Esophagus squamous epithelium (tissue), 5 donors: Measurements from ENCODE around the gene REPS2. TPM values are rescaled to one million over a fixed set of nuclear protein-coding genes. Genes with fewer than 3 reads are reported as not detected.

Source experiments
- DNase-seq: peaks from one replicate; lab custom pipeline; 2025; lab: John Stamatoyannopoulos, UW
- H3K27ac ChIP-seq, 4 donors: fragments of 200-600 bp; sonication (generic); one replicate each; pipeline ENCODE4 v1.5.1; 2016 to 2019; ENCODE audit warnings: mild to moderate bottlenecking in 1 of 4
- H3K27me3 ChIP-seq, 4 donors: fragments of 200-600 bp; sonication (generic); 1 replicate in 3 of 4; 2 replicates in 1 of 4; pipeline versions ENCODE4 v1.5.1 to v1.6.0; 2017 to 2021; ENCODE audit warnings: antibody characterized with exemption in 1 of 4
- H3K36me3 ChIP-seq, 3 donors: fragments of 200-600 bp; sonication (generic); one replicate each; pipeline ENCODE4 v1.5.1; 2016 to 2019
- H3K4me1 ChIP-seq, 3 donors: fragments of 200-600 bp; sonication (generic); one replicate each; pipeline ENCODE4 v1.5.1; 2017 to 2019
- H3K4me3 ChIP-seq, 4 donors: fragments of 200-600 bp; sonication (generic); 1 replicate in 3 of 4; 2 replicates in 1 of 4; pipeline ENCODE4 v1.5.1; 2016 to 2019; ENCODE audit warnings: mild to moderate bottlenecking in 2 of 4, moderate library complexity in 1 of 4
- H3K9me3 ChIP-seq, 3 donors: fragments of 200-600 bp; sonication (generic); one replicate each; pipeline ENCODE4 v1.5.1; 2016 to 2019
- POLR2A ChIP-seq, 4 donors: fragments of 450-650 bp; IDR thresholded peaks; one replicate each; pipeline ENCODE4 v1.6.1; 2017; ENCODE audit warnings: antibody characterized with exemption in 4 of 4, mild to moderate bottlenecking in 4 of 4, moderate library complexity in 3 of 4
- WGBS, 2 donors: methylation state at CpG; one replicate each; pipeline ENCODE4 v1.1.5; 2018; 5-methylcytosine and 5-hydroxymethylcytosine counted together
- intact Hi-C: fragments of 100-400 bp; cut with DNase I; formaldehyde crosslinking; loops from one replicate; pipeline ENCODE4 v1.15.0; 2022
- total RNA-seq, 4 donors: library from RNA; depleted of rRNA; stranded (reverse); fragments of >200 nt; gene quantifications; one replicate each; pipeline ENCODE4 v1.1.0, GENCODE V29; 2016
- TF ChIP-seq, protein P1 (sequence below), 6 experiments: fragments of 450-650 bp in 4 of 6; fragments of 200-600 bp in 2 of 6; sonication (generic) in 2 of 6; IDR thresholded peaks; one replicate each; pipeline ENCODE4 v1.5.1; 2016 to 2019; ENCODE audit warnings: antibody characterized with exemption in 6 of 6, mild to moderate bottlenecking in 4 of 6, moderate library complexity in 4 of 6
- donor health status: DM: yes; HTN: yes; CAD: no.

REPS2 gene
- total RNA-seq, 4 donors from 2014 or later: 0.97 to 12.8 (median 3.0) TPM

DNA sequence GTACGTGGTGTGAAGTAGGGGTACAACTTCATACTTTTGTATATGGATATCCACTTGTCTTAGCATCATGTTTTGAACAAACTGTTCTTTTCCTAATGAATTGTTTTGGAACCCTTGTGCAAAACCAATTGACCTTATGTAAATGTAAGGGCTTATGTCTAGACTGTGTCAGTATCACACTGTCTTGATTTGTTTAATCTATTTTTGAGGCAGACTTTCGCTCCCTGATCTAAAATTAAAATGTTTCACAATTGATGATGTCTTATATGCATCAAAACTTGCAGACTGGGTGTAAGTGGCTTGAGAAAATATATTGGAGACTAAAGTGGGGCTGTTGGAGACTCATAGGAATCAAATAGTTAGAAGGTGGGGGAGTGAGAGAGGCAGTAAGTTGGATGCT is 25.2 kb downstream of the REPS2 start:
- 74 to 88% methylated on average over 2 of the region's 2 CpGs for WGBS, 2 donors
- no peaks in the 10 kb centered on the region for H3K27me3 ChIP-seq
- no peaks in the 10 kb centered on the region for H3K36me3 ChIP-seq
- no peak for DNase-seq
- H3K9me3 ChIP-seq: no peaks in the 10 kb centered on the region
- no peaks in the 10 kb centered on the region for H3K4me1 ChIP-seq
- no peak for TF ChIP-seq POLR2A (IDR thresholded peaks at IDR 0.05)
- TF ChIP-seq, protein P1, sequence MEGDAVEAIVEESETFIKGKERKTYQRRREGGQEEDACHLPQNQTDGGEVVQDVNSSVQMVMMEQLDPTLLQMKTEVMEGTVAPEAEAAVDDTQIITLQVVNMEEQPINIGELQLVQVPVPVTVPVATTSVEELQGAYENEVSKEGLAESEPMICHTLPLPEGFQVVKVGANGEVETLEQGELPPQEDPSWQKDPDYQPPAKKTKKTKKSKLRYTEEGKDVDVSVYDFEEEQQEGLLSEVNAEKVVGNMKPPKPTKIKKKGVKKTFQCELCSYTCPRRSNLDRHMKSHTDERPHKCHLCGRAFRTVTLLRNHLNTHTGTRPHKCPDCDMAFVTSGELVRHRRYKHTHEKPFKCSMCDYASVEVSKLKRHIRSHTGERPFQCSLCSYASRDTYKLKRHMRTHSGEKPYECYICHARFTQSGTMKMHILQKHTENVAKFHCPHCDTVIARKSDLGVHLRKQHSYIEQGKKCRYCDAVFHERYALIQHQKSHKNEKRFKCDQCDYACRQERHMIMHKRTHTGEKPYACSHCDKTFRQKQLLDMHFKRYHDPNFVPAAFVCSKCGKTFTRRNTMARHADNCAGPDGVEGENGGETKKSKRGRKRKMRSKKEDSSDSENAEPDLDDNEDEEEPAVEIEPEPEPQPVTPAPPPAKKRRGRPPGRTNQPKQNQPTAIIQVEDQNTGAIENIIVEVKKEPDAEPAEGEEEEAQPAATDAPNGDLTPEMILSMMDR (IDR thresholded peaks at IDR 0.05): no peak
- intact Hi-C loops: no loop called here
- H3K27ac ChIP-seq: no peak overlapping the region
- H3K4me3 ChIP-seq: no peak overlapping the region

DNA sequence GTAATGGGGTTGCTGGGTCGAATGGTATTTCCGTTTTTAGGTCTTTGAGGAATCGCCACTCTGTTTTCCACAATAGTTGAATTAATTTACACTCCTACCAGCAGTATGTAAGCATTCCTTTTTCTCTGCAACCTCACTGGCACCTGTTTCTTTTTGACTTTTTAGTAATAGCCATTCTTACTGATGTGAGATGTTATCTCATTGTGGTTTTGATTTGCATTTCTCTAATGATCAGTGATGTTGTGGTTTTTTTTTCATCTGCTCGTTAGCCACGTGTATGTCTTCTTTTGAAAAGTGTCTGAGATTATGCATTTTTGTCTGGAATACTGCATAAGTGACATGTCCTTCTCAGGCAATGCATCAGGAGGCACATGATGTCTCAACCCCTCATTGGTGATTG is 28.8 kb downstream of the REPS2 start:
- DNase-seq: no peak
- no peaks in the 10 kb centered on the region for H3K4me1 ChIP-seq
- intact Hi-C loops: no loop called here
- H3K4me3 ChIP-seq: no peak overlapping the region
- 54 to 59% methylated on average over 5 of the region's 5 CpGs for WGBS, 2 donors
- H3K9me3 ChIP-seq: no peaks in the 10 kb centered on the region
- no peak for TF ChIP-seq POLR2A (IDR thresholded peaks at IDR 0.05)
- TF ChIP-seq, protein P1 (IDR thresholded peaks at IDR 0.05): no peak
- H3K27me3 ChIP-seq: no peaks in the 10 kb centered on the region
- no peaks in the 10 kb centered on the region for H3K36me3 ChIP-seq
- no peak overlapping the region for H3K27ac ChIP-seq

DNA sequence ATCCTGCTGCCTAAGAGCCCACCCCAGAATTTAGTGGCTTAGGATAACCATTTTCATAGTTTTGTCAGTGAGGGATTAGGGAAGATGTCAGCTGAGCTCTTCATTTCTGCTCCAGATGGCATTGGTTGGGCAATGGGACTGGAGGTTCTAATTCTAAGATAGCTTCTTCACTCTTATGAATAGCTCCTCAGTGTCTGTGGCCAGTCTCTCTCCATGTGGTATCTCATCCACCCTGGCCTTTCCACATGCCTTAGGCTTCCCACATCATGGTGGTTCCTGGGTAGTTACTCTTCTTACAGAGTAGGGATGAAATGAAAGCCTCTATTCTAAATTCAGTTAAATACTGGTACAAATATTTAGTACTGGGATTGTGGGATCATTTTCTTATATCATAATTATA is 31.3 kb downstream of the REPS2 start:
- no peak for DNase-seq
- Histone ChIP-seq H3K36me3 (no peaks in the 10 kb centered on the region), H3K9me3 (no peaks in the 10 kb centered on the region), H3K4me3 (no peak overlapping the region), H3K4me1 (no peaks in the 10 kb centered on the region), H3K27me3 (no peaks in the 10 kb centered on the region), H3K27ac (no peak overlapping the region)
- TF ChIP-seq, protein P1 (IDR thresholded peaks at IDR 0.05): no peak
- no peak for TF ChIP-seq POLR2A (IDR thresholded peaks at IDR 0.05)
- intact Hi-C loops: no loop called here

DNA sequence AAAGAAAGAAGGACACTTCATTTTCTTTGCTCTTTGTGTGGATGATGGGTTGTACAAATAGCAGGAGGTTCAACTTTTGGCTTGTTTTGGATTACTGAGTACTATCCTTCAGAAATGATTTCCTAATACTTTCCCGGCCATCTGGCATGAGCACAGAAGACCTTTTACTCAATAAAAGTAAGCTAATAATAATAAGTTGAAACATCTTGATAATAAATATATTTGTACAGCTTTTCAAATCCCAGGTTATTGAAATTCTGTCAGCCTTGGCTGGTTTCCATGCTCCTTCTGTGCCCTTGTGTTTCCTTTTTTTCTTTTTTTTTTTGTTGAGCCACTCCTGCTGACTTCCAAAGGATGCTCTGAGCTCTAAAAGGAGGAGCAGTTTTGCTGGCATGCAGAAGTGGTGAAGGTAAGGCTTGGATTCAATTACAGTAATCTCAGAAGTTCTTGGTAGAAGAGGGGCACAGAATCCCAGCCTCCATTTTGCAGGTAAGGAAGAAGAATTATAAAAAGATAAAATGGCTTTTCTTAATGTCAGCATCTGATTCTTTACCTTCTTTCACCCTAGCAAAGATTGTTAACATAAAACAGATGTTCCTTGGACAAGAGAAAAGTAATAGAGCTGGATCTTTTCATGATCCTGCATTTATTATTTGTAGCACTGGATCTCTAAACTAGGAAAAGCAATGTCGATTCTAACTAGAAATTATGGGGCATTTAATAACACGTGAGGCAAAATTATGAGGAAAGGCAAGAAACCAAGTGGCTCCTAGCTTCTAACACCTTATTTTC is 31.9 kb downstream of the REPS2 start:
- Histone ChIP-seq H3K9me3 (no peaks in the 10 kb centered on the region), H3K27me3 (no peaks in the 10 kb centered on the region), H3K36me3 (no peaks in the 10 kb centered on the region), H3K4me1 (no peaks in the 10 kb centered on the region), H3K4me3 (no peak overlapping the region), H3K27ac (no peak overlapping the region)
- TF ChIP-seq POLR2A (IDR thresholded peaks at IDR 0.05): no peak
- TF ChIP-seq, protein P1 (IDR thresholded peaks at IDR 0.05): no peak
- intact Hi-C loops: no loop called here
- whole genome bisulfite sequencing, 2 donors: 50 to 62% methylated on average over 3 of the region's 3 CpGs
- DNase-seq: no peak

DNA sequence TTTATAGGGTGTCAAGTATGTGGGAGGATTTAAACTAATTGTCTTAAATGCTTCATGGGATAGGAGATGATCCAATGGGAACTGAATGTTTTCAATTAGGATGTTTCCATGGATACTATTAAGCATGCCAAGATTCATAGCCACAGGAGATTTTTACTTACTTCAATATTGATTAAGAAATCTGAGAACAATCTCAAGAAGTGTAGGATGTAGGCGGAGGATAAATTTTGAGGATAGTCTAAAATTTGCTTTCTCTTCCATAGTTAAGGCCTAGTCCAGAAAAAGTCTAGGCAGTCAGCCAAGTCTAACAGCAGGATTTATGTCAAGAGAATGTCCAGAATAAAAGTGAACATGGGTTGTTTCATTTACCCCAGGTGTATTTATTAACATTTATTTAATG is 32.8 kb downstream of the REPS2 start:
- intact Hi-C loops: no loop called here
- no peak overlapping the region for H3K27ac ChIP-seq
- no peaks in the 10 kb centered on the region for H3K27me3 ChIP-seq
- no peak for DNase-seq
- H3K9me3 ChIP-seq: no peaks in the 10 kb centered on the region
- no peak for TF ChIP-seq POLR2A (IDR thresholded peaks at IDR 0.05)
- TF ChIP-seq, protein P1 (IDR thresholded peaks at IDR 0.05): no peak
- H3K36me3 ChIP-seq: no peaks in the 10 kb centered on the region
- no peak overlapping the region for H3K4me3 ChIP-seq
- WGBS, 2 donors: 80 to 82% methylated on average over 1 of the region's 1 CpG
- H3K4me1 ChIP-seq: no peaks in the 10 kb centered on the region
